Stimulated activated CD4-positive, alpha-beta T cell treated with anti-CD3 and anti-CD28 coated beads, Interleukin-4, amount 100 ng/mL, for 4 hours (primary cell): ENCODE measurements around the gene ZNF521.

Experiments
- DNase-seq, 2 experiments: peaks; one replicate each; pipeline ENCODE4 v3.0.0-alpha.2; 2020

Gene ZNF521

GRCh38 chr18:25351777-25352628 lies at the start of gene ZNF521:
Gene ZNF521 (minus strand): TSS chr18:25352166. CDS start chr18:25350946, 1,220 bp downstream.
- peak; percentile 22 to 47 for DNase-seq

- DNase-seq = no peak
Measured at GRCh38 chr18:25399554-25399953, 47.6 kb upstream of the ZNF521 start.

GRCh38 chr18:25392192-25392591 lies 40.2 kb upstream of the ZNF521 start:
- no peak for DNase-seq

- no peak for DNase-seq
Measured at GRCh38 chr18:25373432-25374179, 21.6 kb upstream of the ZNF521 start.

GRCh38 chr18:25370391-25370790 lies 18.4 kb upstream of the ZNF521 start:
- DNase-seq = no peak

- no peak for DNase-seq
Measured at GRCh38 chr18:25365242-25365641, 13.3 kb upstream of the ZNF521 start.

- no peak for DNase-seq
Measured at GRCh38 chr18:25364732-25365131, 12.8 kb upstream of the ZNF521 start.

- DNase-seq = no peak
Measured at GRCh38 chr18:25360301-25360899, 8.4 kb upstream of the ZNF521 start.

- no peak for DNase-seq
Measured at GRCh38 chr18:25353080-25353479, 1.1 kb upstream of the ZNF521 start.

- no peak for DNase-seq
Measured at GRCh38 chr18:25352629-25353005, 651 bp upstream of the ZNF521 start.

GRCh38 chr18:25351280-25351775 lies 638 bp downstream of the ZNF521 start:
- no peak for DNase-seq

- peak in 1 of 2 experiments; percentile 2 for DNase-seq
Measured at GRCh38 chr18:25350489-25351251, 1.3 kb downstream of the ZNF521 start.

GRCh38 chr18:25349926-25350487 lies 2.0 kb downstream of the ZNF521 start:
- DNase-seq = no peak

- DNase-seq = no peak
Measured at GRCh38 chr18:25349131-25349925, 2.6 kb downstream of the ZNF521 start.

GRCh38 chr18:25348386-25349130 lies 3.4 kb downstream of the ZNF521 start:
- no peak for DNase-seq

- DNase-seq = no peak
Measured at GRCh38 chr18:25346561-25346960, 5.4 kb downstream of the ZNF521 start.

GRCh38 chr18:25345081-25345866 lies 6.7 kb downstream of the ZNF521 start:
- DNase-seq = no peak

GRCh38 chr18:25341831-25342230 lies 10.1 kb downstream of the ZNF521 start:
- DNase-seq = no peak

- no peak for DNase-seq
Measured at GRCh38 chr18:25340762-25341161, 11.2 kb downstream of the ZNF521 start.

- DNase-seq = no peak
Measured at GRCh38 chr18:25335676-25336075, 16.3 kb downstream of the ZNF521 start.
